Measurements from ENCODE around the gene EEIG2.

The EEIG2 gene

DNA sequence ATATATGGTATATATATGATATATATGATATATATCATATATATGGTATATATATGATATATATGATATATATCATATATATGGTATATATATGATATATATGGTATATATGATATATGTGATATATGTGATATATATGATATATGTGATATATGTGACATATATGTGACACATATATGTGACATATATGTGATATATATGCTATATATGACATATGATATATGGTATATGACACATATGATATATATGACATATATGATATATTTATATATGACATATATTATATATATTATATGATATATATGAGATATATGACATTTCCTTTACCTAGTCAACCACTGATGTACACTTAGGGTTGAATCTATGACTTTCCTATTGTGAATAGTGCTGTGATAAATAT is 36.1 kb upstream of the EEIG2 start:
- FAIRE-seq (no peak), DNase-seq (ENCODE audit: insufficient read length, low spot score) (no peak)
- TF ChIP-seq, protein P1, sequence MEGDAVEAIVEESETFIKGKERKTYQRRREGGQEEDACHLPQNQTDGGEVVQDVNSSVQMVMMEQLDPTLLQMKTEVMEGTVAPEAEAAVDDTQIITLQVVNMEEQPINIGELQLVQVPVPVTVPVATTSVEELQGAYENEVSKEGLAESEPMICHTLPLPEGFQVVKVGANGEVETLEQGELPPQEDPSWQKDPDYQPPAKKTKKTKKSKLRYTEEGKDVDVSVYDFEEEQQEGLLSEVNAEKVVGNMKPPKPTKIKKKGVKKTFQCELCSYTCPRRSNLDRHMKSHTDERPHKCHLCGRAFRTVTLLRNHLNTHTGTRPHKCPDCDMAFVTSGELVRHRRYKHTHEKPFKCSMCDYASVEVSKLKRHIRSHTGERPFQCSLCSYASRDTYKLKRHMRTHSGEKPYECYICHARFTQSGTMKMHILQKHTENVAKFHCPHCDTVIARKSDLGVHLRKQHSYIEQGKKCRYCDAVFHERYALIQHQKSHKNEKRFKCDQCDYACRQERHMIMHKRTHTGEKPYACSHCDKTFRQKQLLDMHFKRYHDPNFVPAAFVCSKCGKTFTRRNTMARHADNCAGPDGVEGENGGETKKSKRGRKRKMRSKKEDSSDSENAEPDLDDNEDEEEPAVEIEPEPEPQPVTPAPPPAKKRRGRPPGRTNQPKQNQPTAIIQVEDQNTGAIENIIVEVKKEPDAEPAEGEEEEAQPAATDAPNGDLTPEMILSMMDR (IDR thresholded peaks at IDR 0.05; ENCODE audit: insufficient read depth, missing control alignments), result no peak

DNA sequence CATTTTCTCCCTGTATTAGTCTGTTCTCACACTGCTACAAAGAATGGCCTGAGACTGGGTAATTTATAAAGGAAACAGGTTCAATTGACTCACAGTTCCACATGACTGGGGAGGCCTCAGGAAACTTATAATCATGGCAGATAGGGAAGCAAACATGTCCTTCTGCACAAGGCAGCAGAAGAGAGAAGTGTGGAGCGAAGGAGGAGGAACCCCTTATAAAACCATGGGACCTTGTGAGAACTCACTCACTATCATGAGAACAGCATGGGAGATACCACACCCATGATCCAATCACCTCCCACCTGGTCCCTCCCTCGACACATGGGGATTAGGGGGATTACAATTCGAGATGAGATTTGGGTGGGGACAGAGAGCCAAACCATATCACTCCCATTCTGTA is 35.2 kb upstream of the EEIG2 start:
- no peak for FAIRE-seq
- DNase-seq (ENCODE audit: insufficient read length, low spot score), result no peak
- TF ChIP-seq, protein P1 (IDR thresholded peaks at IDR 0.05; ENCODE audit: insufficient read depth, missing control alignments), result no peak

DNA sequence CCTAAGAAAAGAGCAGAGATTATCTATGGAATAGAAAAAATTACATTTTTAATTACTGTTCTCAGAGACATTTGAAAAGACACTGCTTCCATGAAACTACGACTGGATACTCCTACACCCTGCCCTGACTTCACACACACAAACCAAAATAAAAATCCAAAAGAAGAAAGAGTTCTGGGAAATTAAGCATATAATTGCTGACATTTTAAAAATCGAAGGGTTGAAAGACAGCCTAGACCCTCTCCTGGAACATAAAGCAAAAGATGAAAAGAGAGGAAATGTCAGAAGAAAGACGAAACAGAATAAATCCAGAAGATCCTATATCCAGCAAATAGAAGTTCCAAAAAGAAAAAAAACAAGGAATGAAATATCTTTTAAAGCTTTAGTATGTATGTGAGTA is 32.8 kb upstream of the EEIG2 start:
- FAIRE-seq (no peak), DNase-seq (ENCODE audit: insufficient read length, low spot score) (no peak)
- TF ChIP-seq, protein P1 (IDR thresholded peaks at IDR 0.05; ENCODE audit: insufficient read depth, missing control alignments), result no peak

DNA sequence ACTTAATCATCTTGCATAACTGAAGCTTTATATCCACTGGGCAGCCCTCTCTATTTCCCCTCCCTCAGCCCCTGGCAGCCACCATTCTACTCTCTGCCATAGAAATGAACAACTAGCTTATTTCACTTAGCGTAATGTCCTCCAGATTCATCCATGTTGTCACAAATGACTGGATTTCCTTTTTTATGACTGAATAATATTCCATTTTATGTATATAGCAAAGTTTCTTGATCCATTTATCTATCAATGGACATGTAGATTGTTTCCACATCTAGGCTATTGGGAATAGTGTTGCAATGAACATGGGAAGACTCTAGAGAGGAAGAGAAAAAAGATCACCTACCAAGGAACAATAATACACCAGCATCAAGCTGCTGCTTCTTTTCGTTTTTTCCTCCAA is 32.1 kb upstream of the EEIG2 start:
- DNase-seq (ENCODE audit: insufficient read length, low spot score) (no peak), FAIRE-seq (no peak)
- TF ChIP-seq, protein P1 (IDR thresholded peaks at IDR 0.05; ENCODE audit: insufficient read depth, missing control alignments), result no peak

DNA sequence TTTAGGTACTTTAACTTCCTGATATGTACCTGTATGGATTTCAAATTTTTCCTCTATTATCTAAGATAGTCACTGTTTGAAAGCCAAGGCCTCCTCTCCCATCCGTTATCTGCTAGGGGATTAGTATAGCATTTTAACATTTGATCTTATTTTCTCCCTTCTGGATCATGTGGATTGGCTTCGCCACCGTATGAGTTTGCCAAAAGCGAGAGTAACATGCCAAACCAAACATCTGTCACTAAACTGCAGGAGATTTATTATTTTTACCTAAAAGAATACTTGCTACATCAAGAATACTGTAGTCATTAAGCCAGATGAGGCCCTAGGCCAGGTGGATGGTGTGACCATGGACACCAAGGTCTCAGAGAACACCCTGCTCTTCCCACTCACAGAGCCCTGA is 28.5 kb upstream of the EEIG2 start:
- FAIRE-seq (no peak), DNase-seq (ENCODE audit: insufficient read length, low spot score) (no peak)
- TF ChIP-seq, protein P1 (IDR thresholded peaks at IDR 0.05; ENCODE audit: insufficient read depth, missing control alignments), result no peak

DNA sequence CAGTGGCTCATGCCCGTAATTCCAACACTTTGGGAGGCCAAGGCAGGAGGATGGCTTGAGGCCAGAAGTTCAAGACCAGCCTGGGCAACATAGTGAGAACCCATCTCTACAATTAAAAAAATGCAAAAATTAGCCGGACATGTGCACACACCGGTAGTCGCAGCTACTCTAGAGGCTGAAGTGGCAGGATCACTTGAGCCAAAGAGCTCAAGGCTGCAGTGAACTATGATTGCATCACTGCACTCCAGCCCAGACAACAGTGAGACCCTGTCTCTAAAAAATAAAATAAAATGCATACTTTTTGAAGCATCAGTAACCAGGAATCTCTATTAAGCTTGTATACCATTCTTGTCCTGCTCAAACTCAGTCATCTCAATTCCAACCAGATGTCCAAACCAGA is 27.2 kb upstream of the EEIG2 start:
- DNase-seq (ENCODE audit: insufficient read length, low spot score), result no peak
- FAIRE-seq, result no peak
- TF ChIP-seq, protein P1 (IDR thresholded peaks at IDR 0.05; ENCODE audit: insufficient read depth, missing control alignments), result no peak

DNA sequence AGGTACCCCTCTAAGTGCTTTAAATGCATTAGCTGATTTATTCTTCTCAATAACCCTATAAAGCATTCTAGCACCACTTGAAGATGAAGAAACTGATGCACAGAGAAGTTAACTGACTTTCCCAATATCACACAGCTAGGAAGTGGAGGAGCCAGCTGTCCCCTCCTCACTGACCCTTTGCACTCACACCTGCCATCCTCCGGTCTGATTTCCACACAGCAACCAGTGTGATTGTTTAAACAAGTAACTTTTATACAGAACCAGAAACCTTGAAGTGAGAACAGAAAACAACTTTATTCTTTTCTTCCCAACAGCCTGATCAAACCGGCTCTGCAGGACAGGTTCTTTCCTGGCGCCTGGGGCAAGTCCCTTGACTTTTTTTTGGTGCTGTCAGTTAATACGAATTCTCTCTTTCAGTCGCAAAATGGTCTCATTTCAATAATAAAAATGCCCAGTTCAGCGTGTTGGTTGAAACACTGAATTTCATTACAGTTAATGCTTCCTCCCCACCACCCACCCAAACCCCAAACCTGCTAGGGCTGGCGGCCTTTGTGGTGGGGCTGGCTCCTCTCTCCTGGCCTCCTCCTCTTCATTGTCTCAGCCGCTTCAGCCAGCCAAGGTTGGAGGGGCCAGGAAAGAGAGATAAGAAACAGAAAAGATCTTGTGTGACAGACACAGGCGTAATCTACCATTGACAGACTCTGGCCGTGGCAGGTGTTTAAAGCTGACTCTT is 26.4 kb upstream of the EEIG2 start:
- DNase-seq (ENCODE audit: insufficient read length, low spot score) (no peak), FAIRE-seq (no peak)

More for the DNA sequence above, 26.4 kb upstream of the EEIG2 start:
- TF ChIP-seq, protein P1 (IDR thresholded peaks at IDR 0.05; ENCODE audit: insufficient read depth, missing control alignments), result no peak

Measured in D721Med (cell line).